Esophagus muscularis mucosa (tissue), 4 donors: Measurements from ENCODE around the gene GCNT3. TPM values are rescaled to one million over a fixed set of nuclear protein-coding genes. Genes with fewer than 3 reads are reported as not detected.

Source experiments
- DNase-seq: peaks from one replicate; pipeline ENCODE4 v3.0.0-alpha.2; 2017; ENCODE audit errors: extremely low spot score
- H3K27ac ChIP-seq, 4 donors: fragments of 200-600 bp; sonication (generic); replicated peaks in 1 of 4; 1 replicate in 3 of 4; 2 replicates in 1 of 4; pipeline ENCODE4 v1.5.1; 2016 to 2019; ENCODE audit warnings: mild to moderate bottlenecking in 1 of 4
- H3K27me3 ChIP-seq, 4 donors: fragments of 200-600 bp; sonication (generic); one replicate each; pipeline versions ENCODE4 v1.5.1 to v1.6.0; 2016 to 2019
- H3K36me3 ChIP-seq, 4 donors: fragments of 200-600 bp; sonication (generic); one replicate each; pipeline ENCODE4 v1.5.1; 2016 to 2019
- H3K4me1 ChIP-seq, 4 donors: fragments of 200-600 bp; sonication (generic); one replicate each; pipeline ENCODE4 v1.5.1; 2016 to 2019
- H3K4me3 ChIP-seq, 4 donors: fragments of 200-600 bp; sonication (generic); 1 replicate in 2 of 4; 2 replicates in 2 of 4; pipeline ENCODE4 v1.5.1; 2016 to 2019; ENCODE audit warnings: mild to moderate bottlenecking in 4 of 4, moderate library complexity in 1 of 4
- H3K9me3 ChIP-seq, 4 donors: fragments of 200-600 bp; sonication (generic); 1 replicate in 3 of 4; 2 replicates in 1 of 4; pipeline ENCODE4 v1.5.1; 2016 to 2019
- EP300 ChIP-seq: sonication (generic); formaldehyde crosslinking; IDR thresholded peaks from one replicate; pipeline ENCODE4 v1.6.1; 2017; ENCODE audit warnings: antibody characterized with exemption
- POLR2A ChIP-seq: fragments of 450-650 bp; IDR thresholded peaks from one replicate; pipeline ENCODE4 v1.6.1; 2017; ENCODE audit warnings: antibody characterized with exemption, moderate library complexity, mild to moderate bottlenecking, low read depth
- POLR2AphosphoS5 ChIP-seq, 2 donors: sonication (generic); formaldehyde crosslinking; IDR thresholded peaks; one replicate each; pipeline ENCODE4 v1.6.1; 2017; ENCODE audit warnings: antibody characterized with exemption in 2 of 2
- WGBS: methylation state at CpG from one replicate; pipeline ENCODE4 v1.1.5; 2018; 5-methylcytosine and 5-hydroxymethylcytosine counted together
- intact Hi-C: fragments of 100-400 bp; cut with DNase I; formaldehyde crosslinking; loops from one replicate; pipeline ENCODE4 v1.15.1; 2023
- total RNA-seq, 4 donors: library from RNA; depleted of rRNA; stranded (reverse); fragments of >200 nt; gene quantifications; one replicate each; pipeline versions ENCODE4 v1.1.0 to v1.2.1, GENCODE V29; 2016
- TF ChIP-seq, protein P1 (sequence below), 3 experiments: fragments of 200-600 bp in 2 of 3; fragments of 450-650 bp in 1 of 3; sonication (generic) in 2 of 3; IDR thresholded peaks; one replicate each; pipeline ENCODE4 v1.5.1; 2017 to 2019; ENCODE audit warnings: antibody characterized with exemption in 3 of 3, mild to moderate bottlenecking in 2 of 3, moderate library complexity in 1 of 3

GCNT3 gene
- total RNA-seq, 4 donors from 2014 or later: 0.69 to 2.9 TPM; not detected in 2

DNA sequence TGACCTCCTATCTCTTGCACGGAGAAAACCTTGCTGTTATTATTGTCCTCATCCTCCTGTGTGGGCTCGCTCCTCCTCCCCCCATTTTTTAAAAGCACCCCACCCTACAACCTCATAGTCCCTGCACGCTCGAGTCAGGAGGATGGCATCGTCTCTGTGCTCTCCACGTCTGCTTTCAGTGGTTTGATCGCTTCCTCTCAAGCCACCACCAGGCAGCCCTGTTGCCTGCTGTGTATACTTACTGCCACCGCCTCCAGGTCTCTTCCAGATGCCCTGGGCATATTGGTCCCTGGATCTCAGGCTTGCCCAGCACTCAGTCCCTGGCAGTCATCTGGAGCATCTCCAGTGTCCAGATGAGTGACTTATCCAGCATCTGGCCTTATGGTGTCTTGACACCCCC is 42.1 kb upstream of the GCNT3 start:
- no peak overlapping the region for H3K27ac ChIP-seq

DNA sequence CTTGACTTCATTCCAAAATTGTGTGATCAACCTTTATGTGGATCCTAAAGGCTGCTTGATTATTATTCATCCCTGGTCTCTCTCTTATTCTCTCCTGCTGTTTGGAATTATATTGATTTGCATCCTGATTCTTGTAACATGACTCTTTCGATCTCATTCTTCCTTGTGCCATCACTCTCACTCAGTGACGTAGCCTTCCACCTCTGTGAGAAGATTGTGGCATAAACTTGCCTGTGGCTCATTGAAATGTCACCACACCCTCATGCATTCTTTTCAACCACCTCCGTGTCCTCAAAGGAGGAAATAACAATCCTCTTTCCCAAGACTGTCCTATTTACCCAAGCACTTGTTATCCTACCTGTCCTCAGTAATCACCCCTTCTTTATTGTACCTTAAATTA is 41.3 kb upstream of the GCNT3 start:
- Histone ChIP-seq H3K9me3 (peaks cover 0 to 11% (median 5%) of the 10 kb centered on the region in 4 donors), H3K27ac (no peak overlapping the region), H3K36me3 (no peaks in the 10 kb centered on the region), H3K4me1 (no peaks in the 10 kb centered on the region), H3K4me3 (no peak overlapping the region), H3K27me3 (no peaks in the 10 kb centered on the region)
- WGBS: 57% methylated on average over 3 of the region's 3 CpGs
- no peak for TF ChIP-seq POLR2A
- no peak for TF ChIP-seq EP300
- no peak for TF ChIP-seq POLR2AphosphoS5 (IDR thresholded peaks at IDR 0.05)
- TF ChIP-seq, protein P1, sequence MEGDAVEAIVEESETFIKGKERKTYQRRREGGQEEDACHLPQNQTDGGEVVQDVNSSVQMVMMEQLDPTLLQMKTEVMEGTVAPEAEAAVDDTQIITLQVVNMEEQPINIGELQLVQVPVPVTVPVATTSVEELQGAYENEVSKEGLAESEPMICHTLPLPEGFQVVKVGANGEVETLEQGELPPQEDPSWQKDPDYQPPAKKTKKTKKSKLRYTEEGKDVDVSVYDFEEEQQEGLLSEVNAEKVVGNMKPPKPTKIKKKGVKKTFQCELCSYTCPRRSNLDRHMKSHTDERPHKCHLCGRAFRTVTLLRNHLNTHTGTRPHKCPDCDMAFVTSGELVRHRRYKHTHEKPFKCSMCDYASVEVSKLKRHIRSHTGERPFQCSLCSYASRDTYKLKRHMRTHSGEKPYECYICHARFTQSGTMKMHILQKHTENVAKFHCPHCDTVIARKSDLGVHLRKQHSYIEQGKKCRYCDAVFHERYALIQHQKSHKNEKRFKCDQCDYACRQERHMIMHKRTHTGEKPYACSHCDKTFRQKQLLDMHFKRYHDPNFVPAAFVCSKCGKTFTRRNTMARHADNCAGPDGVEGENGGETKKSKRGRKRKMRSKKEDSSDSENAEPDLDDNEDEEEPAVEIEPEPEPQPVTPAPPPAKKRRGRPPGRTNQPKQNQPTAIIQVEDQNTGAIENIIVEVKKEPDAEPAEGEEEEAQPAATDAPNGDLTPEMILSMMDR (IDR thresholded peaks at IDR 0.05): no peak
- no peak for DNase-seq
- intact Hi-C loops: no loop called here

More for the DNA sequence above, 42.1 kb upstream of the GCNT3 start:
- 85% methylated on average over 8 of the region's 8 CpGs for WGBS
- no peak for DNase-seq
- no peaks in the 10 kb centered on the region for H3K36me3 ChIP-seq
- no peaks in the 10 kb centered on the region for H3K27me3 ChIP-seq
- peaks cover 0 to 14% (median 8%) of the 10 kb centered on the region in 4 donors for H3K9me3 ChIP-seq
- H3K4me1 ChIP-seq: no peaks in the 10 kb centered on the region
- TF ChIP-seq POLR2AphosphoS5 (IDR thresholded peaks at IDR 0.05): no peak
- TF ChIP-seq EP300: no peak
- TF ChIP-seq, protein P1 (IDR thresholded peaks at IDR 0.05): no peak
- TF ChIP-seq POLR2A: no peak
- intact Hi-C loops: no loop called here
- H3K4me3 ChIP-seq: no peak overlapping the region

DNA sequence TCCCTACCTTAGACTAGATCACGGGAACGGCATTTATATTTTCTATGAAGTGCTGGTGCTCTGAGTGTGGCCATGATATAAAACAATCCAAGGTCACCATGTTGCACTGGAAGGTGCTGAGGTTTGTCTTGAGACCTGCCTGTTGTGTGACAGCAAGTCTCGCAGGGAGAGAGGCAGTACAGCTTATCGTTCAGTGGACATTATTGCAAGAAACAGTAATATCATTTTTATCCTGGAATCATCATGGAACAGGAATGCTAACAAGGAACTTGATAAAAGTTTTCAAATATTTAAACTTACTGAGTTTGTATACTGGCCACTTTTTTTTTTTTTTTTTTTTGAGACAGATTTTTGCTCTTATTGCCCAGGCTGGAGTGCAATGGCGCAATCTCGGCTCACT is 40.0 kb upstream of the GCNT3 start:
- intact Hi-C loops: no loop called here
- no peak for TF ChIP-seq POLR2AphosphoS5 (IDR thresholded peaks at IDR 0.05)
- TF ChIP-seq, protein P1 (IDR thresholded peaks at IDR 0.05): no peak
- no peak for TF ChIP-seq EP300
- TF ChIP-seq POLR2A: no peak
- Histone ChIP-seq H3K27ac (no peak overlapping the region), H3K4me3 (no peak overlapping the region), H3K36me3 (no peaks in the 10 kb centered on the region), H3K9me3 (no peaks in the 10 kb centered on the region), H3K27me3 (no peaks in the 10 kb centered on the region), H3K4me1 (no peaks in the 10 kb centered on the region)
- DNase-seq: no peak
- 91% methylated on average over 6 of the region's 6 CpGs for WGBS

DNA sequence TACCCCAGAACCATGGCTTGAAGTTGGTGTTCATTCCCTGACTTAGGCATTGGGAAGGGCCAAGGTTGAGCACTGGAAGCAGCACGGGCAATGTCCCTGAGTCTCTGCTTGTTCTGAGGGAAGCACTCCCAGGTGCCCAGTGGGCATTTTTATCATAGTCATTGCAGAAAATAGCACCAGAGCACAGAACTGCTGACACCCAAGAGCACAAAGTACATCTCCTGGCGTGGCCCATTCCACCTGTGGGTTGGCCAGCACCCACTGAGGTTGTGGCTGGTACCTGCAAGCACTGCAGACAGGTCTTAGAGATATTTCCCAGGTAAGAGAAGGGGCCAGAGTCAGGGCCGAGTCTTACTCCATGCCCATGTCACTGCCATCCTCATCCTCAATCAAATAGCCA is 28.5 kb upstream of the GCNT3 start:
- TF ChIP-seq EP300 (no peak), POLR2AphosphoS5 (IDR thresholded peaks at IDR 0.05) (no peak), POLR2A (no peak)
- TF ChIP-seq, protein P1 (IDR thresholded peaks at IDR 0.05): no peak
- no peaks in the 10 kb centered on the region for H3K27me3 ChIP-seq
- no peak for DNase-seq
- no peaks in the 10 kb centered on the region for H3K4me1 ChIP-seq
- H3K36me3 ChIP-seq: no peaks in the 10 kb centered on the region
- 82% methylated on average over 3 of the region's 3 CpGs for WGBS
- intact Hi-C loops: no loop called here
- no peaks in the 10 kb centered on the region for H3K9me3 ChIP-seq
- no peak overlapping the region for H3K4me3 ChIP-seq
- no peak overlapping the region for H3K27ac ChIP-seq
